ENCODE results near the gene PCSK6. TPM values are rescaled to one million over a fixed set of nuclear protein-coding genes. Genes with fewer than 3 reads are reported as not detected.
A peak's percentile ranks its signal among the peaks of the same experiment; 100 is the strongest.

The PCSK6 gene
- total RNA-seq, 1 experiment from 2014 or later = 2.9 TPM

GRCh38 chr15:101303408-101303807 is 186.1 kb downstream of the PCSK6 start (continued):
- TF ChIP-seq PRDM15 (CRISPR knock-in tag; IDR thresholded peaks at IDR 0.05) = no peak
- no peak for TF ChIP-seq ZMAT4 (CRISPR knock-in tag; IDR thresholded peaks at IDR 0.05)

GRCh38 chr15:101296418-101297405 is 192.8 kb downstream of the PCSK6 start:
- ChIA-PET POLR2A (interaction anchor here (0.7 kb wide), 1 partner anchor 182 kb away, joined by 3 read pairs; no protein-coding TSS in a partner anchor), CTCF (interaction anchor here (0.8 kb wide), 1 partner anchor 359 kb away, joined by 3 read pairs; no protein-coding TSS in a partner anchor)
- Mint-ChIP-seq H3K27me3 (ENCODE audit: low read depth) (no peaks in the 10 kb centered on the region; the same call in 1 of the 2 replicates), H3K9me3 (no peaks in the 10 kb centered on the region), H3K36me3 (peaks cover 6% of the 10 kb centered on the region; the same call in 1 of the 2 replicates), H3K27ac (no peak overlapping the region), H3K4me1 (peaks cover 17% of the 10 kb centered on the region), H3K4me3 (peak overlapping the region; percentile 96)
- TF ChIP-seq FOXP1 (CRISPR knock-in tag; IDR thresholded peaks at IDR 0.05; ENCODE audit: borderline replicate concordance) (no peak), ERG (CRISPR knock-in tag; IDR thresholded peaks at IDR 0.05) (no peak), MLX (CRISPR knock-in tag; IDR thresholded peaks at IDR 0.05) (no peak), CTCF (IDR thresholded peaks at IDR 0.05) (no peak), GTF2I (CRISPR knock-in tag; conservative IDR thresholded peaks at IDR 0.05) (no peak)
- no peak for ATAC-seq
- DNase-seq (ENCODE audit: low spot score) = no peak

GRCh38 chr15:101295607-101296161 is 193.8 kb downstream of the PCSK6 start:
- POLR2A ChIA-PET = interaction anchor here (0.7 to 1.1 kb wide), 4 partner anchors 25 to 357 kb away, joined by 3 read pairs; no protein-coding TSS in a partner anchor
- no peak for TF ChIP-seq PRRX2 (CRISPR knock-in tag; IDR thresholded peaks at IDR 0.05)
- TF ChIP-seq NFATC4 (CRISPR knock-in tag; IDR thresholded peaks at IDR 0.05) = no peak
- TF ChIP-seq E2F5 (CRISPR knock-in tag; IDR thresholded peaks at IDR 0.05) = no peak
- TF ChIP-seq JAZF1 (CRISPR knock-in tag; IDR thresholded peaks at IDR 0.05) = no peak
- no peak for TF ChIP-seq FOXP4 (CRISPR knock-in tag; IDR thresholded peaks at IDR 0.05)
- no peak for TF ChIP-seq ZNF263 (CRISPR knock-in tag; IDR thresholded peaks at IDR 0.05; ENCODE audit: low read depth)
- no peak for TF ChIP-seq ETV6 (CRISPR knock-in tag; IDR thresholded peaks at IDR 0.05)
- TF ChIP-seq IRF2 (CRISPR knock-in tag; IDR thresholded peaks at IDR 0.05; ENCODE audit: borderline replicate concordance, low read depth) = no peak
- no peak for TF ChIP-seq SMAD4 (CRISPR knock-in tag; IDR thresholded peaks at IDR 0.05)
- TF ChIP-seq HMGA2 (CRISPR knock-in tag; IDR thresholded peaks at IDR 0.05) = no peak
- TF ChIP-seq ELF4 (CRISPR knock-in tag; IDR thresholded peaks at IDR 0.05; ENCODE audit: low read depth) = no peak
- no peak for TF ChIP-seq SOX15 (CRISPR knock-in tag; IDR thresholded peaks at IDR 0.05)
- TF ChIP-seq ZNF121 (CRISPR knock-in tag; IDR thresholded peaks at IDR 0.05) = no peak
- TF ChIP-seq FOXJ3 (CRISPR knock-in tag; IDR thresholded peaks at IDR 0.05; ENCODE audit: borderline replicate concordance) = no peak

More at GRCh38 chr15:101295607-101296161, 193.8 kb downstream of the PCSK6 start:
- Mint-ChIP-seq H3K4me1 (peaks cover 17% of the 10 kb centered on the region), H3K36me3 (peaks cover 9% of the 10 kb centered on the region; the same call in 1 of the 2 replicates), H3K9me3 (no peaks in the 10 kb centered on the region), H3K27ac (no peak overlapping the region), H3K27me3 (ENCODE audit: low read depth) (no peaks in the 10 kb centered on the region; the same call in 1 of the 2 replicates), H3K4me3 (peak overlapping the region; percentile 96)
- CTCF ChIA-PET = interaction anchor here (1.4 to 2.0 kb wide), 2 partner anchors 25 to 359 kb away, joined by 4 to 9 read pairs; no protein-coding TSS in a partner anchor
- DNase-seq (ENCODE audit: low spot score) = no peak
- peak; percentile 73 for ATAC-seq
